Nucleus accumbens (tissue), 56 donors: ENCODE measurements around the gene HINFP.
"Not testable (repeated sequence)": the region's sequence is repeated elsewhere in the genome, so short reads cannot be mapped to it uniquely, and the experiment has no call there.

ENCODE experiments used
- DNase-seq, 56 donors: peaks; one replicate each; lab custom pipeline; 2025; lab: John Stamatoyannopoulos, UW

Gene HINFP

DNA sequence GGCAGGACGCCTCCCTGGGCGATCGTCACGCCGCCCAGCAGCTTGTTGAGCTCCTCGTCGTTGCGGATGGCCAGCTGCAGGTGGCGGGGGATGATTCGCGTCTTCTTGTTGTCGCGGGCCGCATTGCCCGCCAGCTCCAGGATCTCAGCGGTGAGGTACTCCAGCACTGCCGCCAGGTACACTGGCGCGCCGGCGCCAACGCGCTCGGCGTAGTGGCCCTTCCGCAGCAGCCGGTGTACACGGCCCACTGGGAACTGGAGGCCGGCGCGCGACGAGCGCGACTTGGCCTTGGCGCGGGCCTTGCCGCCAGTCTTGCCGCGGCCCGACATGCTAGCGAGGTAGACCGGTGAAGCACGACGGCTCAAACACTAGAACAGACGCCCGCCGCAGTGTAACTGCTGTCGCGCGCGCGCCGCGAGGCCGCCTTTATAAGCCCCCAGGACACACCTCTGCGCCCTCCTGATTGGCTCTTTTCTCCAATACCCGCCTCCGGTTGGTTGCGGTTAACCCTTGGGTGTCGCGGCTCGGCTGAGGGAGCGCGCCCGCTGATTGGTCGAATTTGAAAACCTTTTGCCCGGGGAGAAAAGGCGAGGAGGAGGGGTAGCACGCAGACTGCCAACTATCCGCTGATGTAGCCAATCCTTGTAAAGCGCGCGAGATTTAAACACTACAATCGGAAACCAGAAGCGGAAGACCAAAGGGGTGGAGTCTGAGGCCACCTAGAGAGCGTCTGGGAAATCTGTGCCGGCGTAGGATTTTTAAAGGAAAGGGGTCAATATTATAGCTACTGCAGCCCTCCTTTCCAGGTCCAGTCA, 26.1 kb upstream of the HINFP start:
- peak; percentile 89 to 100 (median 99) for DNase-seq

DNA sequence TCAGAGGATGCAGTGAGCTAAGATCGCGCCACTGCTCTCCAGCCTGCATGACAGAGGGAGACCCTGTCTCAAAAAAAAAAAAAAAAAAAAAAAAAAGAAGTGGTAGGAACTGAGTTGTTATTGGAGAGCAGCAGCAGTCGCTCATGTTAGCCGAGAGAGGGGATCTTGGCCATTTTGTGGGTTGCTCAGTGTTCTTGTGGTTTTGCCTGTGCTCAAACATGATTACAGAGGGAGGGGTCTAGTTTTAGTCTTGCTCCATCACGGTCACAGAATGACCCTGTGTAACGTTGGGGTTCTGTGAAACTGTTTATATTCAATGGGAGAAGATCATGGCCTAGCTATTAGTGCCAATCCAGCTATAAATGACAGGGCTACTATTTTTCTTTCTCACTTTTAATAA, 21.7 kb upstream of the HINFP start:
- DNase-seq, result no peak

DNA sequence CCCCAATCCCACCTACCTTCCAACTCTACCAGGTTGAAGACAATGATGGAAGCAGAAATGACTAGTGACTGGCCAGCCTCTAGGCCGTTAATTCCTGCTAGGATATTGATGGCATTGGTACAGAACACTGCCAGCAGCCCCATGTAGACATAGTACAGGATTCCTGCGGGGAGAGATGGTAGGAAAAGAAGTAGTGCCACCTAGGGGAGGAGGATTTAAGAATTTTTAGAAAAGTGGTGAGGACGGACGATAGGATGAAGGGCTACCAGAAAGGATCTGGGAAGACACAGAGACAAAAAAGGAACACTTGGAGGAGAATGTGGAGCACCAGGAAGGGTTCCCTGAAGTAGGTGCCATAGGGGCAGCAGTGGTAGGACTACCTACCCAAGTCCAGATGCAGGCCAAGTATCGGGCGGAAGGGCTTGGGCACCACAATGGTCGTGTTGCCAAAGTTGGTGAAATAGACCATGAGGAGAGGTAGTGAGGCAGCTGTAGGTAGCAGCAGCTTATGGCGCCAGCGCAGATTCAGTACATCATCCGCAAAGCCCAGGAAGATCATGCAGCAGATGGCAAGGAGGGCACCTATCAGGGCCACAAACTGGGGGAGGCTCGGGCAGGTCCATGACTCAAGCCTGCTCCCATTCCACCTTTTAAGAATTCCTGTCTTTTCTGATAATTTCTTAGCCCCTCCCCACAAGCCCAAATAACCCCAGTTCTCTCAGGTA, 21.0 kb upstream of the HINFP start:
- DNase-seq, result peak in 2 of 56 donors; percentile 3 to 22

DNA sequence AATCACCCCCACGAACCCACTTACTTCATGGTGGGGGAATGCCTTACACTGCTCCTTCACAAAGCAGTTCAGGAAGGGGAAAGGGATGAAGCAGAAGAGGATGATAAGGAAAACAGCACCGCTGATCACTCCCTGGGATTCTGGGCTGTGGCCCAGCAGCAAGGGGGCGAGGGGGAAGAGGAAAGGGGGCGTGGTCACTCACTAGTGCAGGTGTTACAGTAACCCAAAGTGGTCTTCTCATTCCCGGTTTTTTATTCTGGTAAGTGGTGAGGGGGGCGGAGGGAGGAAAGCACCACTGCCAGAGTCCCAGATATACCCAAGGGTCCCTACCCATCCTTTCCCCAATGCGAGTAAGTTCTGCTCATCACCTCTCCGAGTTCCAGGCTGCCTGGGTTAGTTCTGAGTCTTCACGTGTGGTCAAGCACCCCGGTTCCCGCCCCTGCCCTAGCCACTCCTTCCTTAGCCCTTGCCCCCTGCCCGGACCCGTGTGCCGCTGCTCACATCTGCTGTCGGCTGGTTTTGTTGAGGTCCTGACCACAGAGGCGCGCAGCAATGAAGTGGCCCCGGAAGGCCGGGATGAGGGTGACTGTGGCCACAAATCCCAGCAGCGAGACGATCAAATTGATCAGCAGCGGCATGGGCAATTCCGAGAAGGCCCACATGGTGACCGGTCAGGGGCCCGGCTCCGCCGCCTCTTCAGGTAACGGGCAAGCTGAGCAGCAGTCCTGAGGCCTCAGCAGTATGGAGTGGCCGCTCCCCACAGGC, 20.2 kb upstream of the HINFP start:
- DNase-seq, result no peak

DNA sequence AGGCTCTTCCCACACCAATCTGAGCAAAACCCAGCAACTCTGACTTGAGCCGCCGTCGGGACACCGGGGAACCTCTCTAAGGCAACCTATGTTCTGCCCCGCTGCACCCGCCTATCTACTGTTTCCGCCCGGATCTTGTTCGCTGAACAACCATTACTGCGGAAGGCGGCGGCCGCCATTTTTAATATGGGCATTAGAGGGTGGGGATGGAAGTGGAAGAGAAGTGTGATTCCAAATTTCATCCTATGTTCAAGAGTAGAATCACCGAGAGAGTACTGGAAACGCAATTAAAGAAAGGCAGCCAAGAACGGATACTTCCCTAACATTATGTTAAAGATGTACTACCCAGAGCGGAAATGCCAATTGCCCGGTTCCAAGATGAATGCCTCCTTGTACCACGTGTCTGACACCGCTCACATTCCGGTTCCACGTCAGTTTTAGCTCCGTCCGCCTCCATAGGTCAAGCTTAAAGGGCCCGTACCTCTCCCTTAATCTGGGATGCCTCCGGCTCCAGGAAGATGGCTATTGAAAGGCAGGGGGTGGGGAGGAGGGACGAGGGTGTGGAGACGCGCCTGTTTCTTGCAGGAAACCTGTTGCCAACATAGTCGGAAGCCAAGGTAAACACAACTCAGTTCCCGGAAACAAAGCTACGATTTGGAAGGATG, 19.5 kb upstream of the HINFP start, which contains the start of gene DPAGT1:
Gene DPAGT1, minus strand, starts transcription at position 95 of the 665 bp plus-strand sequence. CDS start 198 bp downstream, outside the sequence.
- DNase-seq, result peak; percentile 65 to 95 (median 87)

DNA sequence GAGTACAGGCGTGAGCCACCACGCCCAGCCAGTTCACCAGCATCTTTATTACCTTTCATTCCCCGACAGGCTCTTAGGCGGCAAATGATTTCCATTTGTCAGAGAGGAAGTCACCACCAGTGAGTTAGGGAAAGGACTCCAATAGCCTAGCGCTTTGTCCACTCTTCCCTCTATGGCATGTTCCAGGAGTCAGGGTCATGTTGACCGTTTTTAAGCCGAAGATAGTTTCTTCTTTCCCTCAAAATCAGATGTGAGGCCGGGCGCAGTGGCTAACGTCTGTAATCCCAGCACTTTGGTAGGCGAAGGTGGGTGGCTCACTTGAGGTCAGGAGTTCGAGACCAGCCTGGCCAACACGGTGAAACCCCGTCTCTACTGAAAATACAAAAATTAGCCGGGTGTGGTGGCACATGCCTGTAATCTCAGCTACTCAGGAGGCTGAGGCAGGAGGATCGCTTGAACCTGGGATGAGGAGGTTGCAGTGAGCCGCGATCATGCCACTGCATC, 18.2 kb upstream of the HINFP start:
- DNase-seq, result not testable (repeated sequence)

DNA sequence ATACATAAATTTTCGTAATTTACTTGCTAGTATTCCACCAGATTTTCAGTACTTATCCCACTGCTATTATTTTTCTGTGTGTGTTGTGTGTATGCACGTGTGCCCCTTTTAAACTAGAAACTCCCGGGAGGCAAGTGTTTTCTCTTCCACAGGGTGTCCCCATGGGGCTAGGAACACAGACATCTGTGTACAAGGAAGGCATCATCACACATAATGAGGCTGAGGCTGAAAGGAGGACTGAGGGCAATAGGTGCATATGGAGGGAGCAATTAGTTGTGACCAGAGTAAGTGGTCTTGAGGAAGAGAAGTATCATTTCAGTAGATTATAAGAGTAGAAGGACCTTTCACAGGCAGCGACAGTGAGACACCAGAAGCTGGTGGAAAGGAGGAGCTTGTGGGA, 17.6 kb upstream of the HINFP start:
- peak in 5 of 56 donors; percentile 6 to 23 (median 13) for DNase-seq

DNA sequence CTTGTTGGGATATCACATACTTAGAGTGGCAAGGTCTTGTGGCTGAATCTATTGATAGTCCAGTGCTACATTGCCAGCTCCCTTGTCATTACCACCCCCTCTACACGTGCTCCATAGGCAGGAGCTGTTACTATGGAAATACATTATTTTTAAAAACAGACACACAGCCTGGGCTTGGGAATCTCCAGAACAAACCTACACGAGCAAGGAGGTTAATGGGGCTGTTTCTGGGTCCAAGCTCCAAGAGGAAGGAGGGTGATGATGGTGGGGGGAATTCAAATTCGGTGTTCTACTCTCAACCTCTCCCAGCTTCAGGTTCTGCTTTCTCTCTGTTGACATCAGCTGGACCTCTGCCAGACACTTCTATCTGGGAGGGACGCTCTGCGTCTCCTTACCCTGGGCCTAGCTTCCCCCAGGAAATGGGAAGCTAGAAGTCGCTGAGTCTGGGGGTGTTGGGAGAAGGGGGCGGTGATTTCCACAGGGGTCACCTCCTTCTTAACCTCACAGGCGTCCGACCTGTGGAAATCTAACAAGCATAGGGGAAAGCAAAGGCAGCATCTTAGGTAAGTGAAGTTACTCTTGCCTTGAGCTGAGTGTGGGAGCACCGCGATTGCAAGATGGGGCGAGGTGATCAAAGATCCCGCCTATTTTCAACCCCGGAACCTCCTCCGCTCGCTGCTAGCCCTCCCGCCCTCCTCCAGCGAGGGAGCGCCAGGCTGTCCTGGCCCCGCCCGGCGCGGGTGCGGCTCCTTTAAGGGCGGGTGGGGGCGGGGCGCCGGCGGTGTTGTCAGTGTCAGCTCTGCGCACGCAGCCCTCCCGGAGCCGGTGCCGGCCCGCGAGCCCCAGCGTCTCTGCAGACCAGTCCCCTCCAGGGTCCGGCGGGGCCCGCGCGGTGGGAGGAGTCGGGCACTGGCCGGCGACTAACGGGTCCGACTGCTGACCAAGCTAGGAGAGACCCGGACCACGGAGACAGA, 14.5 kb upstream of the HINFP start, which contains the start of gene C2CD2L:
Gene C2CD2L, plus strand, starts transcription at position 781 of the 974 bp plus-strand sequence. CDS start 398 bp downstream, outside the sequence.
- peak in 55 of 56 donors; percentile 51 to 94 (median 83) for DNase-seq

DNA sequence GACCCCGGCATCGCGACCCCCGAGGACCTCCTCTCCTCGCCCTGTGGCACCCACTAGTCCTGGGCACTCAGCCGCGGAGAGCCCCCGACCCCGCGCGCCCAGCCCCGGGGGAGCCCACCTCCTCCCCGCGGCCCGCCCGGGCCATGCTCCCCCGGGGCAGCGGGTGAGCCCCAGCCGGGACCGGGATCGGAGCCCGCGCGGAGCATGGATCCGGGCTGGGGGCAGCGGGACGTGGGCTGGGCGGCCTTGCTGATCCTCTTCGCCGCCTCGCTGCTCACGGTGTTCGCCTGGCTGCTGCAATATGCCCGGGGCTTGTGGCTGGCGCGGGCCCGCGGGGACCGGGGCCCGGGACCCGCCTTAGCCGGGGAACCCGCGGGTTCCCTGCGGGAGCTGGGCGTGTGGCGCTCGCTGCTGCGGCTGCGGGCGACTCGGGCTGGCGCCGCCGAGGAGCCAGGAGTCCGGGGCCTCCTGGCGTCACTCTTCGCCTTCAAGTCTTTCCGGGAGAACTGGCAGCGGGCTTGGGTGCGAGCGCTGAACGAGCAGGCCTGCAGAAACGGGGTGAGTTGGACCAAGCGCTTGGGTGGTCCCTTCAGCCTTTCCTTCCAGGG, 13.7 kb upstream of the HINFP start:
- peak in 2 of 56 donors; percentile 39 to 43 for DNase-seq

DNA sequence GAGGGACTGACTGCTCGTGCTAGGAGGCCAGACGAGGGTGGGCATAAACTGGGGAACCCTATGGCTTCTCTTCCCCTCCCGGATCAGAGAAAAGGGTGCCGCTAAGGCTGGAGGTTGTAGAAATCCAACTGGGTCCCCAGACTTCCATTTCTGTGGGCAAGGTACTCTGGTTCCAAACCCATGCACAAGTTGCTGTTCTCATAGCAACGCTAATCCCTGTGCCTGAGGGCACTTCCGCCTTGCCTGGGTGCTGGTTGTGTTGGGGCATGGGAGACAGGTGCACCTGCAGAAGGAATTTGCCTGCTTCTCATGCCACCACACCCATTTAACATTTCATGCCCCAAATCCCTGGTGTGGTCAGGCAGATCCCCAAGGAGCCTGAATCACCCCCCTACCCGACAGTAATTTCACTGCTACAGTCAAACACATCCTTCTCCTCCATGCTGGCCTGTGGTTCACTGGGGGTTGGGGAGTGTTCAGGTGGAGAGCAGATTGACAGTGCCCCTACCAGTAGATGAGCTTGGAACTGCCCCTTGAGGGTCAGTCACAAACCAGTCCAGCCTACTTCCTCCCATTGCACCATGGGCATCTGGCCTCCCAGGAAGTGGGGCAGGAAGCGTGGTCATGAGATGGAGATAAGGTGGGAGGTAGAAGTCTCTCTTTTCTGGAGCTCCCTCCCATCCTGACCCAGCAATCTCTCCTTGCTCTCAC, 13.1 kb upstream of the HINFP start:
- DNase-seq, result peak in 14 of 56 donors; percentile 18 to 63 (median 35)

DNA sequence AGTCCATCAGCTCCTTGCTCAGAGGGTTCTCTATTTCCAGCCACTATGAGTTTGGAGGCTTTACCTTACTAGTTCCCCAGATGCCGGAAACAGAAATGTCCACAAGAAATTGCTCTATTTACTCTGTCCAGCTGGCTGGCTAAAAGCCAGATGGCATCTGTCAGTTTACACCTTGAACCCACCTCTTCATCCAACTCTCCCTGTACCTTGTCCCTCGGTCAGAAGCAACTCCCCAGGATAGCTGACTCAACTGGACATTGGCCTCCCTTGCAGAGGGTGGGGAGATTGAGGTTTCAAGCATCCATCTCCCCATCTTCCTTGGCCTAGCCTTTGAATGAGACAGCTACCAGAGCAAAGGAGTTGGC, 12.5 kb upstream of the HINFP start:
- DNase-seq, result no peak

DNA sequence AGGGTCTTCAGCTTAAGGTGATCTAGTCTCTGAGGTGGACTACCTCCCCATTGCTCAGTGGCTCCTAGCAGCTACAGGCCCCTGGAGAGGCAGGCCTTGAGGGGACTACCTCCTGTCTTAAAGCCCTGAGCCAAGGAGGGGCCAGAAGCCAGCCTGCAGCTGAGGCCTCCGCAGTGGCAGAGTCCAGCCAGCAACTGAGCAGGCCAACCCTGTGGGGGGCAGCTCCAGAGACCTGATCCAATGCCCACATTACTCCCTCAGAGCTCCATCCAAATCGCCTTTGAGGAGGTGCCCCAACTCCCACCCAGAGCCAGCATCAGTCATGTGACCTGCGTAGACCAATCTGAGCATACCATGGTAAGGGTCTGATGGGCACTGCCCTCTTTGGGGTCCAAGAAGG, 11.5 kb upstream of the HINFP start:
- no peak for DNase-seq

DNA sequence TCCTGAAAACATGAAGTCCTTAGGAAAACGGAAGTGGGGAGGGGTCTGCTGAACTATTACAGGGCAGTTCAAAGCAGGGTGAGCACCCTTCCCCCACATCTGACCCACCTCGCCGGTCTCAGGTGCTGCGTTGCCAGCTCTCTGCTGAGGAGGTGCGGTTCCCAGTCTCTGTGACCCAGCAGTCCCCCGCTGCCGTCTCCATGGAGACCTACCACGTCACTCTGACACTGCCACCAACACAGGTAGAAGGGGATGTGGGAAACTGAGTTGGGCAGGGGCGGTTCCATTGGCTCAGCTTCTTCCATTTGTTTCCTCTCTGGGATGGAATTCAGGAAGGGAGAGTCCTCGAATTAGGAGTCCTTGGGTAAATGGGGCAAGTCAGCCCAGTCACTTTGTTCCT, 10.9 kb upstream of the HINFP start:
- DNase-seq, result peak in 32 of 56 donors; percentile 10 to 86 (median 53)

DNA sequence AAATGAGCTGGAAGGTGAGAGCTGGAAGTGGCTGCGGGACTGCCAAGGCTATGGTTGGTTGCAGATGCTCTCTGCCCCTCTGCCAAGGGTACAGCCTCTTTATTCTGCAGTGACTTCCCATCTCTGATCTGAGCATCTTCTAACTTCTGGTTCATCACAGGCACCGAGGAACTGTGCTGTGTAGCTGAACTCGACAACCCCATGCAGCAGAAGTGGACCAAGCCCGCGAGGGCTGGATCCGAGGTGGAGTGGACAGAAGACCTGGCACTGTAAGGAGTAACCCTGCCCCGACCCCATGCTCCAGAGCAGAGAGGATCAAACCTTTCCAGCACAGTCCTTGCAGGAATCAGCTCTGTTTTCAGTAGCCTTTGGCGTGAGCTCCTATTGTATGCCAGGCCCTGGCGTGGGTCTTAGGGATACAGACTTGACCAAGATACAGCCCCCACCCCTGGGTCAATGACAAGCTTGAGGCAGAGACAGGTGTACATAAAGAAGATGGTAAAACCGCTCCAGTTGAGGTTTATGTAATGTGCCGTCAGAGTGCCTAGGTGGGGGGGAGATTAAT, 9.9 kb upstream of the HINFP start:
- DNase-seq, result no peak

DNA sequence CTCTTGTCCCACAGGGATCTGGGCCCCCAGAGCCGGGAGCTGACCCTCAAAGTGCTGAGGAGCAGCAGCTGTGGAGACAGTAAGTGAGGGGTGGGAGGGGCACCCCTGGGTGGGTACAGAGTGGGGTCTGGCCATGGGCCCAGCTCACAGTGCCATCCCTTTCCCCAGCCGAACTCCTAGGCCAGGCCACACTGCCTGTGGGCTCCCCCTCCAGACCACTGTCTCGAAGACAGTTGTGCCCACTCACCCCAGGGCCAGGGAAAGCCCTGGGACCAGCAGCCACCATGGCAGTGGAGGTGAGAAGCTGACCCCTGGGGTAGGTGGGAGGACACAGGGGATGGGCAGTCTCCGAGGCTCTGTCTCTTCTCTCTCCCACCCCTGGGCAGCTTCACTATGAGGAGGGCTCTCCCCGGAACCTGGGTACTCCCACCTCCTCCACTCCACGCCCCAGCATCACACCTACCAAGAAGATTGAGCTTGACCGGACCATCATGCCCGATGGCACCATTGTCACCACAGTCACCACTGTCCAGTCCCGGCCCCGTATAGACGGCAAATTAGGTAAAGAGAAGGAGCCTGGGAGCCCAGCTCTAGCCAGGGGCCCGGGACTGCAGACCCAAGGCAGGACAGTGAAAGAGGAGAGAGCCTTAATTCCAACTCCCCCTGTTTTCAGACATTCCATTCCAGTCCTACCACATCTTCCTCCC, 8.9 kb upstream of the HINFP start:
- DNase-seq, result no peak

DNA sequence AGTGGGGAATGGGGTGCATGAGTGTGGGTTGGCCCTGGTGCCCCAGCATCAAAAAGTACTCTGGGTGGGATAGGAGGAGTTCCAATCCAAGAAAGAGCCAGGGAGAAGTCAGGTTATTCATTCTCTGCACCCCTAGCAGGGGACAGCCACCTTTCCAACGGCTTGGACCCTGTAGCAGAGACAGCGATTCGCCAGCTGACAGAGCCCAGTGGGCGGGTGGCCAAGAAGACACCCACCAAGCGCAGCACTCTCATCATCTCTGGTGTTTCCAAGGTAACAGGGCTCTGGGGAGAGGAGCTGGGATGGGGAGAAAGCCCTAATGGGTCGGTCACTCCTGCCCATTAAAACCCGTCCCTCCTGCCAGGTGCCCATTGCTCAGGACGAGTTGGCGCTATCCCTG, 7.7 kb upstream of the HINFP start:
- no peak for DNase-seq

DNA sequence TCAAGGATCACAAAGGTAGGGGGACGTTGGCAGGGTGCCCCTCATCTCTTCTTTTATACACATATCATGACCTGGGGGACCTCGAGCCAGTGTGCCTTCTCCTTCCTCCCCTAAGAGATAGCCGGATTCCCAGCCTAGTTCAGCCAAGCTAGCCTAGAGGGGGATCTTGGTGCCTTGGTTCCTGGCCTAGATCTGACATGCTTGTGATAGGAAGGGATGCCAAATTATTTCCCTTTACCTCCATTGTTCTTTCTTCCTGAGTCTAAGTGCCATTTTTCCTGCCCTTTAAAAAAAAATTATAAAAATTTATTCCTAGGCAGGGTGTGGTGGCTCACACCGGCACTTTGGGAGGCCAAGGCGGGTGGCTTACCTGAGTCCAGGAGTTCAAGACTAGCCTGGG, 7.0 kb upstream of the HINFP start:
- no peak for DNase-seq
